GM12873 (cell line): ENCODE results near the gene GPR153.

Source experiments
- CTCF ChIP-seq: IDR thresholded peaks from 2 replicates; pipeline ENCODE4 v1.5.1; 2012; ENCODE audit warnings: low read depth, mild to moderate bottlenecking, moderate library complexity, low read length, control low read depth; ENCODE audit not compliant: insufficient read depth; ENCODE audit errors: missing control alignments

Gene GPR153

GRCh38 chr1:6251681-6252373, 9.1 kb downstream of the GPR153 start:
- TF ChIP-seq CTCF, result no peak

- TF ChIP-seq CTCF, result no peak
Observed at GRCh38 chr1:6251233-6251632, 9.7 kb downstream of the GPR153 start.

GRCh38 chr1:6249739-6250689, 10.9 kb downstream of the GPR153 start:
- TF ChIP-seq CTCF, result no peak

- TF ChIP-seq CTCF, result no peak
Observed at GRCh38 chr1:6248932-6249738, 11.8 kb downstream of the GPR153 start.

GRCh38 chr1:6248161-6248776, 12.6 kb downstream of the GPR153 start:
- no peak for TF ChIP-seq CTCF

GRCh38 chr1:6247651-6248050, 13.2 kb downstream of the GPR153 start:
- no peak for TF ChIP-seq CTCF
